Gastrocnemius medialis (tissue), 4 donors: ENCODE measurements around the gene AGAP1.

ENCODE experiments used
- POLR2A ChIP-seq, 2 donors: fragments of 450-650 bp; IDR thresholded peaks; one replicate each; pipeline ENCODE4 v1.6.1; 2017; ENCODE audit warnings: antibody characterized with exemption in 2 of 2, mild to moderate bottlenecking in 2 of 2, moderate library complexity in 2 of 2
- TF ChIP-seq, protein P1 (sequence below), 5 experiments: fragments of 450-650 bp in 3 of 5; fragments of 200-600 bp in 2 of 5; sonication (generic) in 2 of 5; IDR thresholded peaks in 4 of 5; conservative IDR thresholded peaks in 1 of 5; 1 replicate in 4 of 5; 2 replicates in 1 of 5; pipeline ENCODE4 v1.5.1; 2016 to 2019; ENCODE audit warnings: antibody characterized with exemption in 5 of 5, mild to moderate bottlenecking in 3 of 5, moderate library complexity in 3 of 5

DNA sequence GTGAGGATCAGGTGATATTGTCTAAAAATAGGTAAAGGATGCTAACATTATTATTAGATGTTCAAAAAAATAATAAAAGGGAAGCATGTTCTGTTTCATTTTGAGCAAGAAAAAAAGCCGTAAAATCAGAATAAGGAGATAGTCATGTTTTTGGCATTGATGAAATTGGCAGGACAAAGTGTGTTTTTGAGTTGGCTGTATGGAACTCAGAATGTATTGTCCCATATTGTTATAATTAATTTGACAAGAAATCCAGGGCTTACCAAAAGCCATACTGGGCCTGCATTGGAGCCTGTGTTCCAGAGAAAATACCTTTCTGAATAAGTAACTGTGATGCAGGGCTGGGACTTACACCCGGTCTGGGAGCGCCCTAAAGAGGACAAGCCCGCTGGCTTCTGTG, 232.0 kb downstream of the AGAP1 start:
- TF ChIP-seq, protein P1, sequence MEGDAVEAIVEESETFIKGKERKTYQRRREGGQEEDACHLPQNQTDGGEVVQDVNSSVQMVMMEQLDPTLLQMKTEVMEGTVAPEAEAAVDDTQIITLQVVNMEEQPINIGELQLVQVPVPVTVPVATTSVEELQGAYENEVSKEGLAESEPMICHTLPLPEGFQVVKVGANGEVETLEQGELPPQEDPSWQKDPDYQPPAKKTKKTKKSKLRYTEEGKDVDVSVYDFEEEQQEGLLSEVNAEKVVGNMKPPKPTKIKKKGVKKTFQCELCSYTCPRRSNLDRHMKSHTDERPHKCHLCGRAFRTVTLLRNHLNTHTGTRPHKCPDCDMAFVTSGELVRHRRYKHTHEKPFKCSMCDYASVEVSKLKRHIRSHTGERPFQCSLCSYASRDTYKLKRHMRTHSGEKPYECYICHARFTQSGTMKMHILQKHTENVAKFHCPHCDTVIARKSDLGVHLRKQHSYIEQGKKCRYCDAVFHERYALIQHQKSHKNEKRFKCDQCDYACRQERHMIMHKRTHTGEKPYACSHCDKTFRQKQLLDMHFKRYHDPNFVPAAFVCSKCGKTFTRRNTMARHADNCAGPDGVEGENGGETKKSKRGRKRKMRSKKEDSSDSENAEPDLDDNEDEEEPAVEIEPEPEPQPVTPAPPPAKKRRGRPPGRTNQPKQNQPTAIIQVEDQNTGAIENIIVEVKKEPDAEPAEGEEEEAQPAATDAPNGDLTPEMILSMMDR (IDR thresholded peaks at IDR 0.05 in 4 of 5, conservative IDR thresholded peaks at IDR 0.05 in 1 of 5), result no peak
- no peak for TF ChIP-seq POLR2A (IDR thresholded peaks at IDR 0.05)
